Duodenal mucosa (tissue), 2 donors: ENCODE data around the gene IL1RAPL2.

Source experiments
- H3K27ac ChIP-seq: one replicate; pipeline ENCODE4 v1.7.0; 2013; ENCODE audit warnings: low read depth, low read length
- H3K27me3 ChIP-seq, 2 donors: one replicate each; pipeline ENCODE4 v1.7.0; 2013; ENCODE audit warnings: low read length in 2 of 2, control low read depth in 1 of 2; ENCODE audit not compliant: insufficient read depth in 2 of 2, control insufficient read depth in 1 of 2
- H3K36me3 ChIP-seq, 2 donors: one replicate each; pipeline ENCODE4 v1.7.0; 2013; ENCODE audit warnings: low read length in 2 of 2, control low read depth in 1 of 2; ENCODE audit not compliant: insufficient read depth in 2 of 2, control insufficient read depth in 1 of 2
- H3K4me1 ChIP-seq, 2 donors: one replicate each; pipeline ENCODE4 v1.7.0; 2013; ENCODE audit warnings: low read length in 2 of 2, control low read depth in 1 of 2; ENCODE audit not compliant: insufficient read depth in 2 of 2, control insufficient read depth in 1 of 2
- H3K4me3 ChIP-seq, 2 donors: one replicate each; pipeline ENCODE4 v1.7.0; 2013; ENCODE audit warnings: low read length in 2 of 2, low read depth in 1 of 2
- H3K9ac ChIP-seq, 2 donors: one replicate each; pipeline ENCODE4 v1.7.0; 2013; ENCODE audit warnings: low read length in 2 of 2, low read depth in 1 of 2
- H3K9me3 ChIP-seq, 2 donors: one replicate each; pipeline ENCODE4 v1.7.0; 2013; ENCODE audit warnings: low read length in 2 of 2, control low read depth in 1 of 2; ENCODE audit not compliant: control insufficient read depth in 1 of 2

Gene IL1RAPL2

GRCh38 chrX:104712515-104712914 is 146.5 kb downstream of the IL1RAPL2 start:
- Histone ChIP-seq H3K4me1 (no peaks in the 10 kb centered on the region), H3K36me3 (no peaks in the 10 kb centered on the region), H3K9me3 (no peaks in the 10 kb centered on the region), H3K4me3 (no peak overlapping the region), H3K27ac (no peak overlapping the region), H3K9ac (no peak overlapping the region), H3K27me3 (no peaks in the 10 kb centered on the region)

- Histone ChIP-seq H3K4me3 (no peak overlapping the region), H3K9me3 (no peaks in the 10 kb centered on the region)
These were observed 155.9 kb downstream of the IL1RAPL2 start for GRCh38 chrX:104721854-104722253.

GRCh38 chrX:104728456-104728855 is 162.5 kb downstream of the IL1RAPL2 start:
- Histone ChIP-seq H3K4me3 (no peak overlapping the region), H3K36me3 (no peaks in the 10 kb centered on the region), H3K9me3 (no peaks in the 10 kb centered on the region), H3K4me1 (no peaks in the 10 kb centered on the region), H3K9ac (no peak overlapping the region), H3K27me3 (no peaks in the 10 kb centered on the region), H3K27ac (no peak overlapping the region)

More at GRCh38 chrX:104721854-104722253, 155.9 kb downstream of the IL1RAPL2 start:
- H3K27me3 ChIP-seq, result no peaks in the 10 kb centered on the region
- H3K9ac ChIP-seq, result no peak overlapping the region
- no peak overlapping the region for H3K27ac ChIP-seq
- no peaks in the 10 kb centered on the region for H3K36me3 ChIP-seq
- H3K4me1 ChIP-seq, result no peaks in the 10 kb centered on the region

GRCh38 chrX:104742355-104742754 is 176.4 kb downstream of the IL1RAPL2 start:
- no peaks in the 10 kb centered on the region for H3K27me3 ChIP-seq
- no peaks in the 10 kb centered on the region for H3K4me1 ChIP-seq
- H3K36me3 ChIP-seq, result no peaks in the 10 kb centered on the region

GRCh38 chrX:104745152-104745551 is 179.2 kb downstream of the IL1RAPL2 start:
- no peaks in the 10 kb centered on the region for H3K36me3 ChIP-seq
- no peak overlapping the region for H3K9ac ChIP-seq
- no peaks in the 10 kb centered on the region for H3K9me3 ChIP-seq
- no peak overlapping the region for H3K4me3 ChIP-seq
- no peaks in the 10 kb centered on the region for H3K27me3 ChIP-seq
- H3K27ac ChIP-seq, result no peak overlapping the region
- no peaks in the 10 kb centered on the region for H3K4me1 ChIP-seq

More at GRCh38 chrX:104742355-104742754, 176.4 kb downstream of the IL1RAPL2 start:
- no peaks in the 10 kb centered on the region for H3K9me3 ChIP-seq
- H3K27ac ChIP-seq, result no peak overlapping the region
- H3K9ac ChIP-seq, result no peak overlapping the region
- no peak overlapping the region for H3K4me3 ChIP-seq

GRCh38 chrX:104749951-104750610 is 184.1 kb downstream of the IL1RAPL2 start:
- Histone ChIP-seq H3K4me1 (no peaks in the 10 kb centered on the region), H3K9me3 (no peaks in the 10 kb centered on the region), H3K27me3 (no peaks in the 10 kb centered on the region), H3K36me3 (no peaks in the 10 kb centered on the region), H3K4me3 (no peak overlapping the region), H3K27ac (no peak overlapping the region), H3K9ac (no peak overlapping the region)

GRCh38 chrX:104762641-104763040 is 196.6 kb downstream of the IL1RAPL2 start:
- Histone ChIP-seq H3K9ac (no peak overlapping the region), H3K9me3 (peaks cover 0 to 3% of the 10 kb centered on the region in 2 donors), H3K36me3 (no peaks in the 10 kb centered on the region), H3K27me3 (no peaks in the 10 kb centered on the region), H3K4me1 (no peaks in the 10 kb centered on the region), H3K4me3 (no peak overlapping the region), H3K27ac (no peak overlapping the region)

- no peaks in the 10 kb centered on the region for H3K36me3 ChIP-seq
- no peak overlapping the region for H3K4me3 ChIP-seq
- H3K9me3 ChIP-seq, result no peaks in the 10 kb centered on the region
- no peak overlapping the region for H3K27ac ChIP-seq
- H3K9ac ChIP-seq, result no peak overlapping the region
- no peaks in the 10 kb centered on the region for H3K27me3 ChIP-seq
- no peaks in the 10 kb centered on the region for H3K4me1 ChIP-seq
These were observed 223.8 kb downstream of the IL1RAPL2 start for GRCh38 chrX:104789784-104790183.

GRCh38 chrX:104795804-104796203 is 229.8 kb downstream of the IL1RAPL2 start:
- Histone ChIP-seq H3K9ac (no peak overlapping the region), H3K27ac (no peak overlapping the region)

GRCh38 chrX:104803219-104803618 is 237.2 kb downstream of the IL1RAPL2 start:
- Histone ChIP-seq H3K27me3 (no peaks in the 10 kb centered on the region), H3K9me3 (no peaks in the 10 kb centered on the region), H3K9ac (no peak overlapping the region), H3K27ac (no peak overlapping the region), H3K4me3 (no peak overlapping the region), H3K36me3 (no peaks in the 10 kb centered on the region), H3K4me1 (no peaks in the 10 kb centered on the region)

More at GRCh38 chrX:104795804-104796203, 229.8 kb downstream of the IL1RAPL2 start:
- no peak overlapping the region for H3K4me3 ChIP-seq
- H3K9me3 ChIP-seq, result no peaks in the 10 kb centered on the region
- no peaks in the 10 kb centered on the region for H3K27me3 ChIP-seq
- no peaks in the 10 kb centered on the region for H3K4me1 ChIP-seq
- H3K36me3 ChIP-seq, result no peaks in the 10 kb centered on the region
